ENCODE results near the gene NUMB.
A peak's percentile ranks its signal among the peaks of the same experiment; 100 is the strongest.

NUMB gene

GRCh38 chr14:73465823-73466532 is 7.6 kb upstream of the NUMB start:
- DNase-seq (ENCODE audit: low read depth in 1 of 2, low spot score in 1 of 2): no peak

DNA sequence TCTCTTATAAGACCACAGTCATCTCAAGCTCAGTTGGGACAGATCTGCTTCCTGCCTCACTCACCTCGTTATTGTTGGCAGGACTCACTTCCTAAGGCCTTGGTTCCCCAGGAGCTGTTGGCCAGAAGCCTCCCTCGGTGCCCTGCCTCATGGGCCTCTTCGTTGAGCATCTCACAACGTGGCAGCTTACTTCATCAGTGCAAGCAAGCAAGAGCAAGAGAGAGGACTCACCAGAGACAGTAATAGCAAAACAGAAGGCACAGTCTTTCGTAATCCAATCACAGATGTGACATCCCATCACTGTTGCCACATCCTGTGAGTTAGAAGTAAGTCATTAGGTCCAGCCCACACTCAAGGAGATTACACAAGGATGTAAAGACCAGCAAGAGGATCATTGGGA is 5.1 kb upstream of the NUMB start:
- DNase-seq (ENCODE audit: low read depth in 1 of 2, low spot score in 1 of 2): no peak

- no peak for DNase-seq (ENCODE audit: low read depth in 1 of 2, low spot score in 1 of 2)
Measured at GRCh38 chr14:73462815-73463214, 4.5 kb upstream of the NUMB start.

GRCh38 chr14:73462048-73462715 is 3.8 kb upstream of the NUMB start:
- no peak for DNase-seq (ENCODE audit: low read depth in 1 of 2, low spot score in 1 of 2)

- no peak for DNase-seq (ENCODE audit: low read depth in 1 of 2, low spot score in 1 of 2)
Measured at GRCh38 chr14:73461478-73462047, 3.2 kb upstream of the NUMB start.

- DNase-seq (ENCODE audit: low read depth in 1 of 2, low spot score in 1 of 2): no peak
Measured at GRCh38 chr14:73460691-73461127, 2.4 kb upstream of the NUMB start.

DNA sequence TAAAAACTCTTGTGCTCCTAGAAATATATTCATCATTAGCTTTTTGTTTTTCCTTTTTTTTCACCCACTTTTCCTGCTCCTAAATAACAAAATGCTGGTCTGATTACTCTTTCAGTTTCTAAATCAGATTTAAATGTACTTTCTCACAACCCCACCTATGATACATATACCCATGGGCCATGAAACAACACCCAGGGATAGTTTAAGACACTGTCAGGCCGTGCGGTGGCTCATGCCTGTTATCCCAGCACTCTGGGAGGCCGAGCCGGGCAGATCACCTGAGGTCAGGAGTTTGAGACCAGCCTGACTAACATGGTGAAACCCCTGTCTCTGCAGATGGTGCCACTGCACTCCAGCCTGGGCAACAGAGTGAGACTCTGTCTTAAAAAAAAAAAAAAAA is 1.6 kb upstream of the NUMB start:
- DNase-seq (ENCODE audit: low read depth in 1 of 2, low spot score in 1 of 2): no peak

GRCh38 chr14:73457924-73458182 is 493 bp downstream of the NUMB start:
- no peak for DNase-seq (ENCODE audit: low read depth in 1 of 2, low spot score in 1 of 2)

- peak in 1 of 2 donors; percentile 5 for DNase-seq (ENCODE audit: low read depth in 1 of 2, low spot score in 1 of 2)
Measured at GRCh38 chr14:73457041-73457923, 1.1 kb downstream of the NUMB start.

GRCh38 chr14:73455294-73455693 is 3.1 kb downstream of the NUMB start:
- no peak for DNase-seq (ENCODE audit: low read depth in 1 of 2, low spot score in 1 of 2)

DNA sequence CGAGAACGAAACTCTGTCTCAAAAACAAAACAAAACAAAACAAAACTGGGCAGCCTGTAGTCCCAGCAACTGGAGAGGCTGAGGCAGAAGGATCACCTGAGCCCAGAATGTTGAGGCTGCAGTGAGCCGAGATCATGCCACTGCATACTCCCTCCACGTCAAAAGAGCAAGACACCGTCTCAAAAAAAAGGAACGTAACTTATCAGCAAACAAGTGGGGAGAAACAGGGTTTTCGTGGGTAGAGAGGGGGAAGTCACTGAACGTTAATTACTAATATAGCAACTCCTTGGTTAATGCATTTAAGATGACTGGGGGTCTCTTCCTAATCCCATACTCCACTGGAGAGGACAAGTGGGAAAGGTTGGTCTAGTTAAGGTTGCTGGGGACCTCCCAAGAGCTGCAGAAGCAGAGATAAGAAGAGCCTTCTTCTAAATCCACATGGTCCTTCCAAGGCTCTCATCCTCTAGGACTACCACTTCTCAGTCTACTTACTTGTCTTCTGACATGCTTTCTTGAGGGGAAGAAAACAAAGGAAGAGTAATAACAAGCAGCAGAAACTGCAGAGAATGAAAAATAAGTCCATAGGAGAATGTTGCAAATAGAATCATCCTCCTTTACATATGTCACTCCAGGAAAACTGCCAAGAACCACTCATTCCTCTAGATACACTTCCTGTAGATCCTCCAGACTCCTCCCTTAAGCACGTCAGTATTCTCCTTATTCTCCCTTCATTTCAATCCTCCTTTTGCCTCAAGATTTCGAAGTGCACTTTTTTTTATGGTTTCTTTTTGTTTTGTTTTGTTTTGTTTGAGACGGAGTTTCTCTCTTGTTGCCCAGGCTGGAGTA is 5.8 kb downstream of the NUMB start:
- DNase-seq (ENCODE audit: low read depth in 1 of 2, low spot score in 1 of 2): no peak

- DNase-seq (ENCODE audit: low read depth in 1 of 2, low spot score in 1 of 2): no peak
Measured at GRCh38 chr14:73443758-73444157, 14.6 kb downstream of the NUMB start.

- no peak for DNase-seq (ENCODE audit: low read depth in 1 of 2, low spot score in 1 of 2)
Measured at GRCh38 chr14:73441286-73441685, 17.1 kb downstream of the NUMB start.

GRCh38 chr14:73438993-73439392 is 19.4 kb downstream of the NUMB start:
- no peak for DNase-seq (ENCODE audit: low read depth in 1 of 2, low spot score in 1 of 2)

GRCh38 chr14:73437206-73437605 is 21.1 kb downstream of the NUMB start:
- no peak for DNase-seq (ENCODE audit: low read depth in 1 of 2, low spot score in 1 of 2)

DNA sequence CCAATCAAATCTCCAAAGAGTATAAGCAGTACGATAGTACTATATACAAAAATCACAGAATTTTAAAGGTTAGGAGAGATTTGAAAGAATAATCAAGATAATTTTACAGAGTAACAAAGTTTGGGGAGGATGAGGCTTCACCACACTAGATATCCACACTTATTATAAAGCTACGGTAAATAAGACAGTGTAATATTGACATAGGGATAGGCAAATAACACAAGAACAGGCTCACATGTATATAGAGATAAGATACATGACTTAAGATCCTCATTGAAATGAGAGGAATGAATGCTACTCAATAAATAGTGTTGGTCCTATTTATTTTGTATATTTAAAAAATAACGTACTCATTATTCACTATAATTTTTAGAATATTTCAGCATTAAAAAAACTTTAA is 26.2 kb downstream of the NUMB start:
- DNase-seq (ENCODE audit: low read depth in 1 of 2, low spot score in 1 of 2): no peak

DNA sequence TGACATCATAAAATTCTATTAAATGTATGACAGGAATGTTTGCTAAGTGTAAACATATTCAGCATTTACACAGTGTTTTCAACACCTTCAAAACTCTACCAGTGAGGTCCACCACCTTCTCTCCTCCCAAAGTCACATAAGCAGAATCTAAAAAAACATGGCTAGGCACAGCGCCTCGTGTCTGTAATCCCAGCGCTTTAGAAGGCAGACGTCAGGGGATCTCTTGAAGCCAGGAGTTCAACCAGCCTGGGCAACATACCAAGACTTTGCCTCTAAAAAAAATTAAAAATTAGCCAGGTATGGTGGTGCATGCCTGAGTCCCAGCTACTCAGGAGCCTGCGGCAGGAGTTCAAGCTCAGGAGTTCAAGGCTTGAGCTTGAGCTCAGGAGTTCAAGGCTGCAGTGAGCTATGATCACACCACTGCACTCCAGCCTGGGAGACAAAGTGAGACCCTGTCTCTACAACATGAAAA is 30.0 kb downstream of the NUMB start:
- no peak for DNase-seq (ENCODE audit: low read depth in 1 of 2, low spot score in 1 of 2)

GRCh38 chr14:73427516-73428264 is 30.7 kb downstream of the NUMB start:
- DNase-seq (ENCODE audit: low read depth in 1 of 2, low spot score in 1 of 2): no peak

DNA sequence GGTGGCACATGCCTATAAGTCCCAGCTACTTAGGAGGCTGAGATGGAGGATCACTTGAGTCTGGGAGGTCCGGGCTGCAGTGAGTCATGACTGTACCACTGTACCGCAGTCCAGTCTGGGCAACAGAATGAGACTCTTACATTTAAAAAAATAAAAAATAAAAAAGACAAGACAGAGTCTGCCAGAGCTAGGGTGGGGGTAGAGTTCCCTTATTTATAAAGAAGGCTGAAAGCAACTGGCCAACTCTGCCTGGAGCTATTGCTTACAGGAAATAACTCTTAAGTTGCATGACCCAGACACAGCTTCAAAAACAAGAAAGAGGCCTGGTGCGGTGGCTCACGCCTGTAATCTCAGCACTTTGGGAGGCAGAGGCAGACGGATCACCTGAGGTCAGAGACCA is 31.5 kb downstream of the NUMB start:
- DNase-seq (ENCODE audit: low read depth in 1 of 2, low spot score in 1 of 2): no peak

DNA sequence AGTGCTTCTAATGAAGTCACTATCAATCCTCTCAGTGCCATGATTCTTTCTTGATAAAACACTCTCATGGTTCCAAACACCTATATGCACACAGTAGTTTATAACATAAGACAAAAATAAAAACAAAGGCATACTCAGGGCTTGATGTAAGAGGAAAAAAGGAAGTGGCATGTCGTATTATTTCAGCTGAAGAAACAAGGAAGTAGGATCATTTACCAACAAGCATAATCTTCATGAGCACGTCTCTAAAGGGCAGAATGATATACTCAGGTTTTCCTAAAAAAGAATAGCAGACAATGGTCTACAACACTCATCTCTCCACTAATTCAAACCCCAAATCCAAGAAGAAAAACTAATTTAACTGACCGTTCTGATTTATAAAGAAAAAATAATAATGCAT is 33.9 kb downstream of the NUMB start:
- no peak for DNase-seq (ENCODE audit: low read depth in 1 of 2, low spot score in 1 of 2)

Data from stimulated activated CD4-positive, alpha-beta T cell treated with anti-CD3 and anti-CD28 coated beads, Interleukin-15, amount 100 ng/mL, for 1 hour (primary cell).